HG03280 (cell line): ENCODE measurements around the gene YIPF7.

Source experiments
- ATAC-seq: cut with Tn5 transposase; IDR thresholded peaks from one replicate; pipeline ENCODE4 v1.9.1; 2021; ENCODE audit warnings: mild to moderate bottlenecking, moderate library complexity; ENCODE audit not compliant: unreplicated experiment

The YIPF7 gene

DNA sequence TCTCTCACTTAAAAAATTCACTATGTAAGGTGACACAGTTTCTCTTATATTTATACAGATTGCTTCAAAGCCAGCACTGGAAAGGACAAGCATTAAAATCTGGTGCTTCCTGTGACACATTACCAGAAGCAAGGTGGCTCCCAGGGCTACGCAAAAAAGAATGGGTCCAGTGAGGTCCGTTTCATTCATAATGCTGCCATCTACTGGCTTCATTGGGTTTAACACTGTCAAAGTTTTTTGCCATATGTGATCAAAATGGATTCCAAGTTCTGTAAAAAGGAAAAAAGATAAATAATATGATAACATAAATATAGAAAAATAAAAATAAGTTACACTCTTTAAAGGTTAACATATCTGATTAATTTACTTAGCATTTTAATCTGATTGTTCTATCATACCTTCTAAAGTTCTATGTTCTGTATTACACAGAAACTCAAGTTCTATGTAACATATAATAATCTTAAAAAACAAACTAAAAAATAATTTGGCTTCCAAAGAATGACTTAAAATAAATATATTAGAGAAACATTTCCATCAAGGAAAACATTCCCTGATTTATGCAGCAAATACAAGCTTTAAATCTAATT, 22.1 kb downstream of the YIPF7 start:
- ATAC-seq: peak; percentile 95

DNA sequence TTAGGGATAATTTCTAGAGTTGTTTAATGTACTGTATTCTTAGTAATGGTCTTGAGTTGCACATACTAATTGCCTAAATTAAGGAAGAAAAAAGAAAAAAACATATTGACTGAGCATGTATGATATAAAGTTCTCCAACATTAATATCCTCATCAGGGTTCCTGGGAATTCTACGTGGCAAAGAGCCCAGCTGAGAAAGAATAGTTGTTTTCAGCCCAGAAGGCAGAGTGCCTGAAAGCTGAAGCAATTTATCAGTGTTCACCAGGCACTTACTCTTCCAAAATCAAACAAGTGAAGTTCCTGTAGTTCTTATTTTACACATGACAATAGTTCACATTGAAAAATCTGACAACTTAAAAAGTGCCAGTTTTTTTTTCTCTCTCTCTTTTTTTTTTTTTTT, 27.7 kb downstream of the YIPF7 start:
- ATAC-seq: no peak

DNA sequence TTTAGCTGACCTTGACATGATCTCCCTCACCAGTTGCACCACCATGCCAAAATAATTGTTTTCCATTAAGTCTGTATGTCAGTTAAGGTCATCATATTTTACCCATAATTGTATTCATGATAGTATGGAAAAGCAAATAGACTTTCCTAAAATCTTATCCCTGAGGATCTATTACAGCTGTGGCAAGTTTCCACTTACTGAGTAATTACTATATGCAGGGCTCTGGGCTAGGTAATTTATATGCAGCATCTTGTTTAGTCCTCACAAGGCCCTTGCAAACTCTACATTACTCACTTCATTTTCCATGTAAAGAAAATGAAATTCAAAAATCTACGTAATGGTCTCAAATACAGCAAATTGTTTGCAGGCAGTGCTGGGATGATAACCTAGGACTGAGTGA, 34.8 kb downstream of the YIPF7 start:
- no peak for ATAC-seq

DNA sequence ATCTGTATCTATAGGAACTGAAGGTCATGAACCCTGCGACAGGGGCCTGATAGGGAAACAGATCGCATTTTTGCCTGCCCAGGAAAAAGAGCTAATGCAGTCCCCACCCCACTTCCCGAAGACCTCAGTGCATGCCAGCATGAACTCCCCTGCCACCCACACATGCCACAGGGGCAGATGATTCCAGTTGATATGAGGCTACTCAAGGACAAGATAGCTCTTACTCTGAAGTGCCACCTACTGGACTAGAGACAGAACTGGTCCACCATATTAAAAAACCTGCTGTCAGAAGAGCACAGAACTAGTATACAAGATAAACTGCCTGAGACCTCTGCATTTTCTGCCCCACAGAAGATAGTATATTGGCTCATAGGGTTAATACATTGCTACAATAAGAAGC, 68.0 kb downstream of the YIPF7 start:
- ATAC-seq: no peak

DNA sequence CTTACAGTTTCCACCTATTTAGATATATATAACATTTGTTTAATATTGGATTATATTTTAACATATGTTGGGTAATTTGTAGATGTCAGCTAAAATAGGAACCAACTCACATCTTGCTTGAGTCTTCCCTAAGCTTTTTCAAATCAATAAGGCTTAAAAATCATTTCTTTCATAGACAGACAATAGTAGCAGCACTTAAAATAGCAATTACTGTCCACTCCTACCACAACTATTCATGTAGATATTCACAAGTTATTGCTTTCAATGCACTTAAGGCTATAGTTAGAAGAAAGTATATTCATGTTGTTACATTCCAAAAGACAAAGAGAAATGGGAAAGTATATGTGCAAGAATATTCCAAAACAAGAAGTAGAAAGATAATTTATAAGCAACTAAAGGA, 71.2 kb downstream of the YIPF7 start:
- ATAC-seq: no peak

DNA sequence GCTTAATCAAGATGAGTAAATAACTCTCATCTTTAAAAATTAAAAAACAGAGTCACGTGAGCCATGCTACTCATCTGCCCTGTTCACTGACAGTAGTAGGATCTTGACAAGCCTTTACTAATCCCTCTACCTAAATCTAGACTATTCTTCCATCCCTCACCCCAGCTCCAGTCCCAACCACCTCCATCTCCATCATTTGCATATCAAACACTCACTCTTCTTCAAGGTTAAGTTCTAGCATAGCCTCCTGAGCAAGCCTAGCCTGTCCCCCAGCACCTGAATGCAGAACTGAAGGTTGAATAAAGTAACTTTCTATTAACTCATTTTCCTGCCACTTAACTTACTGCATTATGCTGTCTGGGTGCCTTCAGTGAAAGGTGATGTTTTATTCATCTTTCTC, 72.5 kb downstream of the YIPF7 start:
- ATAC-seq: no peak
